Heart left ventricle (tissue), 16 donors: ENCODE results near the gene CBL. TPM values are rescaled to one million over a fixed set of nuclear protein-coding genes. Genes with fewer than 3 reads are reported as not detected.
A peak's percentile ranks its signal among the peaks of the same experiment; 100 is the strongest.

Experiments
- ATAC-seq, 4 donors: fragments of 200-7000 bp; cut with Tn5 transposase; one replicate each; pipeline ENCODE4 v1.9.1; 2020 to 2022; ENCODE audit warnings: moderate library complexity in 4 of 4, mild to moderate bottlenecking in 3 of 4, moderate number of reproducible peaks in 1 of 4
- DNase-seq, 5 donors: peaks; one replicate each; pipeline ENCODE4 v3.0.0-alpha.2; 2020
- H3K27ac ChIP-seq, 12 donors: fragments of 200-600 bp; sonication (generic) in 4 of 12; one replicate each; pipeline versions ENCODE4 v1.5.0 to v1.8.0; 2016 to 2022; ENCODE audit warnings: mild to moderate bottlenecking in 2 of 12
- H3K27me3 ChIP-seq, 9 donors: fragments of 200-600 bp; sonication (generic) in 2 of 9; one replicate each; pipeline versions ENCODE4 v1.5.1 to v1.8.0; 2016 to 2022; ENCODE audit warnings: mild to moderate bottlenecking in 3 of 9
- H3K36me3 ChIP-seq, 9 donors: fragments of 200-600 bp; sonication (generic) in 2 of 9; one replicate each; pipeline versions ENCODE4 v1.5.0 to v1.8.0; 2018 to 2022; ENCODE audit warnings: mild to moderate bottlenecking in 2 of 9
- H3K4me1 ChIP-seq, 12 donors: fragments of 200-600 bp; sonication (generic) in 4 of 12; one replicate each; pipeline versions ENCODE4 v1.5.0 to v1.8.0; 2016 to 2022; ENCODE audit warnings: mild to moderate bottlenecking in 3 of 12
- H3K4me3 ChIP-seq, 12 donors: fragments of 200-600 bp; sonication (generic) in 4 of 12; one replicate each; pipeline versions ENCODE4 v1.5.0 to v1.8.0; 2017 to 2022; ENCODE audit warnings: mild to moderate bottlenecking in 9 of 12, moderate library complexity in 4 of 12
- H3K9me3 ChIP-seq, 12 donors: fragments of 200-600 bp; sonication (generic) in 4 of 12; one replicate each; pipeline versions ENCODE4 v1.5.0 to v1.8.0; 2016 to 2022; ENCODE audit warnings: mild to moderate bottlenecking in 1 of 12
- POLR2A ChIP-seq, 2 donors: fragments of 450-650 bp; IDR thresholded peaks; one replicate each; pipeline ENCODE4 v1.6.1; 2017; ENCODE audit warnings: antibody characterized with exemption in 2 of 2, mild to moderate bottlenecking in 2 of 2, moderate library complexity in 2 of 2
- WGBS, 4 donors: extraction: QIAGEN DNeasy Blood & Tissue Kit in 2 of 4; methylation state at CpG; one replicate each; pipeline versions ENCODE4 v1.1.5 to v1.1.7; 2013 to 2018; 5-methylcytosine and 5-hydroxymethylcytosine counted together
- intact Hi-C, 10 donors: fragments of 100-400 bp; cut with DNase I; formaldehyde crosslinking; loops; one replicate each; pipeline versions ENCODE4 v1.11.1 to v1.14.2; 2022
- microRNA-seq, 4 donors: library from miRNA; unstranded; fragments of <30 nt; microRNA quantifications; one replicate each; pipeline versions ENCODE4 to v1.2.0, GENCODE V29; 2017 to 2020
- polyA plus RNA-seq, 2 donors: library from polyadenylated mRNA; stranded (reverse); fragments of 200-250 nt; gene quantifications; one replicate each; pipeline ENCODE4 v1.2.3, GENCODE V29; 2013
- total RNA-seq, 9 donors: library from RNA; depleted of rRNA in 2 of 9; stranded (reverse); fragments of >200 nt in 2 of 9; fragmentation: NEBNext Ultra II Directional in 3 of 9; extraction: Animal tissue kit (Norgen Biotek cat#: 25700) in 3 of 9; gene quantifications; one replicate each; pipeline versions ENCODE4 v1.1.0 to v1.2.4, GENCODE V29; 2016 to 2023
- TF ChIP-seq, protein P1 (sequence below), 12 donors: fragments of 200-600 bp; sonication (generic) in 4 of 12; IDR thresholded peaks; one replicate each; pipeline versions ENCODE4 v1.5.0 to v1.8.0; 2018 to 2022; ENCODE audit warnings: antibody characterized with exemption in 12 of 12, mild to moderate bottlenecking in 5 of 12
- donor health status: ischemic (EF 13 %, LVEDD 7.1; RV severe dilation, severe dysfunction).
- donor health status: healthy with polysubstance abuse.
- donor health status: DM: no; HTN: yes; CAD: no.
- donor health status: DM: no; HTN: no; CAD: no.
- donor health status: ischemic (EF 25% LVEDD 6.9; RV normal size, moderate dysfunction).
- donor health status: ischemic (EF 25% LVEDD 5.7; RV mildly dilated, moderate dysfunction).
- donor health status: healthy.
- donor health status: DM: yes; HTN: yes; CAD: no.
- donor health status: ischemic (EF 35%, LVEDD 5.7; RV mildly dilated, moderate dysfunction).
- donor health status: nonischemic (EF 11% LVEDD 7.7; RV severe dilation, severe dysfunction).
- donor health status: DM: yes; HTN: yes; CAD: no.
- donor health status: PGD.
- donor health status: ischemic (EF 29% LVEDD 5.4; RV normal size, mild dysfunction).
- donor health status: nonischemic (EF 23%, LVEDD 6.1; RV moderate dilation, normal function).

CBL gene
- total and polyA plus RNA-seq, 11 donors = 3.1 to 20.4 (median 7.4) TPM

DNA sequence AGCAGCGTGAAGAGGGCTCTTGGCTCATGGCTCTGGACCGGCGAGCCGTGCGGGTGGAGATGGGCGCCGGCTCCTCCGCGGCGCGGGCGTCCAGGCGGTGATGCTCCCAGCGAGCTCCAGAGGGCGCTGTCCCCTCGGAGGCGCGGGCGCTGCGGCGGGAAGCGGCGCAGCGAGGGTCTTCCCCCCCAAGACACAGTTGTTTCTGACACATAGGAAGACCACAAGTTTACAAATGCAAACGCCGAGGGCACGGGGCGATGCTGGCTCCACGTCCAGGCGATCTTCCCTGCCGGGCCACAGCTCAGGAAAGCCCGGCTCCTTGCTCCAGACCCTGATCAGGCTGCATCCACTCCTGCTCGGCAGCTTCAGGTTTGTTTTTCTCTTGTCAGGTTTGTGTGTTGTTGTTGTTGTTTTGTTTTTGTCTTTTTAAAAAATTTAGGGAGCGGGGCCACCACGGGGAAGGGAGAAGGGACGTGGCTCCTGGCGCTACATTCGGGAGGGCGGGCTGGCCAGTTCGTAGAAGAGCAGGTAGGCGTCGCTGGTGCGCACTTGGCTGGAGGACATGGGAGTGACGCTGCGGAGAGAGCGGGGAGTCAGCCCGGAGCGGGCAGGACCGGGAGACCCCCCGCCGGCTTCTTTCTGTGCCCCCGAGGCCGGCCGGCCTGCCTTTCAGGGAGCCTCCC lies 150.4 kb downstream of the CBL start:
- 1 to 2% (median 1%) methylated on average over 54 of the region's 54 CpGs for WGBS, 4 donors
- intact Hi-C loops = loop anchor here (1.0 to 10.0 kb wide), 9 partner anchors 16 to 121 kb away; partner anchors contain the start of gene USP2 (in 1 of the 10)

DNA sequence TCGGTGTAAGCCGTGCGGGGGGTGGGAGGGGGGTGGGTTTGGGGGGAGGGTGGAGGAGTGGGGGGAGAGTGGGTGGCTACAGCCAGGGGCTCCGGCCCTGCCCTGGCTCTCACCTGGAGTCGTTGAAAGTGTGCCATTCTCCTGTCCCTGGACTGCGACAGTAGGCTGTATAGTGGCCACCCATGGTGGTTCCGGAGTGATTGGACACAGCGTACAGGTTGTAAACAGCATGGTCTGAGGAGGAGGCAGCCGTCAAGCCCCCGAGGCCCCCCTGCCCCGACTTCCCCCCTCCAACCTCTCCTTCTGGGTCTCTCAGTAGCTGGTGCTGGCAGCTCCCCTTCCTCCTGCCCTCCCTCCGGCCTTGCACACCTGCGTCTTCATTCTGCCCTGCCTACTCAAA lies 150.9 kb downstream of the CBL start:
- Histone ChIP-seq H3K9me3 (no peaks in the 10 kb centered on the region), H3K36me3 (peaks cover 0 to 50% (median 23%) of the 10 kb centered on the region in 9 donors), H3K27ac (peak overlapping the region in 10 of 12 donors; percentile 22 to 99 (median 76)), H3K27me3 (peaks cover 0 to 11% (median 0%) of the 10 kb centered on the region in 9 donors), H3K4me1 (peaks cover 3 to 75% (median 39%) of the 10 kb centered on the region in 12 donors), H3K4me3 (peak overlapping the region in 11 of 12 donors; percentile 40 to 73 (median 60))
- ATAC-seq (peak in 1 of 4 donors; percentile 1), DNase-seq (peak in 1 of 5 donors; percentile 28)
- intact Hi-C loops = loop anchor here in 9 of 10 donors (2.0 to 10.0 kb wide), 7 partner anchors 16 to 120 kb away; partner anchors contain the start of gene USP2 (in 1 of the 9)
- no peak for TF ChIP-seq POLR2A (IDR thresholded peaks at IDR 0.05)
- TF ChIP-seq, protein P1, sequence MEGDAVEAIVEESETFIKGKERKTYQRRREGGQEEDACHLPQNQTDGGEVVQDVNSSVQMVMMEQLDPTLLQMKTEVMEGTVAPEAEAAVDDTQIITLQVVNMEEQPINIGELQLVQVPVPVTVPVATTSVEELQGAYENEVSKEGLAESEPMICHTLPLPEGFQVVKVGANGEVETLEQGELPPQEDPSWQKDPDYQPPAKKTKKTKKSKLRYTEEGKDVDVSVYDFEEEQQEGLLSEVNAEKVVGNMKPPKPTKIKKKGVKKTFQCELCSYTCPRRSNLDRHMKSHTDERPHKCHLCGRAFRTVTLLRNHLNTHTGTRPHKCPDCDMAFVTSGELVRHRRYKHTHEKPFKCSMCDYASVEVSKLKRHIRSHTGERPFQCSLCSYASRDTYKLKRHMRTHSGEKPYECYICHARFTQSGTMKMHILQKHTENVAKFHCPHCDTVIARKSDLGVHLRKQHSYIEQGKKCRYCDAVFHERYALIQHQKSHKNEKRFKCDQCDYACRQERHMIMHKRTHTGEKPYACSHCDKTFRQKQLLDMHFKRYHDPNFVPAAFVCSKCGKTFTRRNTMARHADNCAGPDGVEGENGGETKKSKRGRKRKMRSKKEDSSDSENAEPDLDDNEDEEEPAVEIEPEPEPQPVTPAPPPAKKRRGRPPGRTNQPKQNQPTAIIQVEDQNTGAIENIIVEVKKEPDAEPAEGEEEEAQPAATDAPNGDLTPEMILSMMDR (IDR thresholded peaks at IDR 0.05) = no peak
- 21 to 31% (median 26%) methylated on average over 9 to 13 of the region's 13 CpGs for WGBS, 4 donors

More for the DNA sequence above, 150.4 kb downstream of the CBL start:
- H3K27me3 ChIP-seq = peaks cover 0 to 11% (median 0%) of the 10 kb centered on the region in 9 donors
- H3K36me3 ChIP-seq = peaks cover 0 to 50% (median 23%) of the 10 kb centered on the region in 9 donors
- peak; percentile 35 to 71 (median 68) for ATAC-seq
- peak overlapping the region in 11 of 12 donors; percentile 40 to 73 (median 60) for H3K4me3 ChIP-seq
- H3K27ac ChIP-seq = peak overlapping the region; percentile 22 to 99 (median 74)
- no peaks in the 10 kb centered on the region for H3K9me3 ChIP-seq
- TF ChIP-seq, protein P1 (IDR thresholded peaks at IDR 0.05) = peak; percentile 76 to 95 (median 90)
- peak in 1 of 2 donors; percentile 25 for TF ChIP-seq POLR2A (IDR thresholded peaks at IDR 0.05)
- peak; percentile 84 to 91 (median 85) for DNase-seq
- H3K4me1 ChIP-seq = peaks cover 3 to 73% (median 39%) of the 10 kb centered on the region in 12 donors

Small RNA genes lying within 50 kb of the gene (microRNA-seq; reads per million reads assigned to microRNA genes)
- 0 to 0.77 (median 0.41) reads per million in 4 donors for gene MIR6756

Other genes with a start within 250 kb of the CBL start
- not detected for gene FOXR1, start 234.6 kb upstream of the CBL start, total RNA-seq
- not detected for gene FOXR1, start 234.6 kb upstream of the CBL start, polyA plus RNA-seq
- gene CENATAC, start 208.2 kb upstream of the CBL start, total RNA-seq = 10 to 100 TPM in 6 of 9 donors, 1 to 10 TPM in 3; 7.9 to 15.8 (median 11.7) TPM
- 10 to 100 TPM in 1 of 2 donors, 1 to 10 TPM in 1; 9.5 to 27.3 TPM for gene CENATAC, start 208.2 kb upstream of the CBL start, polyA plus RNA-seq
- gene RPS25, start 188.0 kb upstream of the CBL start, total RNA-seq = 1,000 to 10,000 TPM in 2 of 9 donors, 100 to 1,000 TPM in 7; 719 to 1,307 (median 821) TPM
- 1,000 to 10,000 TPM; 1,773 to 1,882 TPM for gene RPS25, start 188.0 kb upstream of the CBL start, polyA plus RNA-seq
- gene TRAPPC4, start 187.6 kb upstream of the CBL start, total RNA-seq = 10 to 100 TPM; 31.9 to 57.1 (median 44.4) TPM
- 10 to 100 TPM; 21.5 to 74.8 TPM for gene TRAPPC4, start 187.6 kb upstream of the CBL start, polyA plus RNA-seq
- 10 to 100 TPM in 3 of 9 donors, 1 to 10 TPM in 6; 4.5 to 18.5 (median 7.7) TPM for gene SLC37A4, start 175.5 kb upstream of the CBL start, total RNA-seq
- gene SLC37A4, start 175.5 kb upstream of the CBL start, polyA plus RNA-seq = 10 to 100 TPM in 1 of 2 donors, 1 to 10 TPM in 1; 7.4 to 10.1 TPM
- gene HYOU1, start 149.1 kb upstream of the CBL start, total RNA-seq = 100 to 1,000 TPM in 1 of 9 donors, 10 to 100 TPM in 8; 45.9 to 104 (median 68.6) TPM
- gene HYOU1, start 149.1 kb upstream of the CBL start, polyA plus RNA-seq = 100 to 1,000 TPM in 1 of 2 donors, 10 to 100 TPM in 1; 34.7 to 260 TPM
- 10 to 100 TPM; 18.7 to 33.3 (median 21.5) TPM for gene VPS11, start 138.5 kb upstream of the CBL start, total RNA-seq
- 10 to 100 TPM; 21.7 to 27.1 TPM for gene VPS11, start 138.5 kb upstream of the CBL start, polyA plus RNA-seq
- 10 to 100 TPM in 8 of 9 donors, 1 to 10 TPM in 1; 8.1 to 24.1 (median 16.6) TPM for gene HMBS, start 121.5 kb upstream of the CBL start, total RNA-seq
- 10 to 100 TPM; 28.8 to 34.0 TPM for gene HMBS, start 121.5 kb upstream of the CBL start, polyA plus RNA-seq
- gene DPAGT1, start 104.5 kb upstream of the CBL start, total RNA-seq = 10 to 100 TPM; 11.2 to 32.4 (median 16.5) TPM
- gene DPAGT1, start 104.5 kb upstream of the CBL start, polyA plus RNA-seq = 10 to 100 TPM; 13.4 to 32.9 TPM
- 10 to 100 TPM in 5 of 9 donors, 1 to 10 TPM in 4; 7.1 to 18.3 (median 11.2) TPM for gene C2CD2L, start 99.0 kb upstream of the CBL start, total RNA-seq
- 10 to 100 TPM in 1 of 2 donors, 1 to 10 TPM in 1; 6.6 to 17.7 TPM for gene C2CD2L, start 99.0 kb upstream of the CBL start, polyA plus RNA-seq
- gene HINFP, start 84.8 kb upstream of the CBL start, total RNA-seq = 10 to 100 TPM in 7 of 9 donors, 1 to 10 TPM in 2; 9.4 to 16.3 (median 12.8) TPM
- gene HINFP, start 84.8 kb upstream of the CBL start, polyA plus RNA-seq = 10 to 100 TPM; 10.8 to 12.9 TPM
- gene ABCG4, start 57.3 kb upstream of the CBL start, total RNA-seq = 1 to 10 TPM in 4 of 9 donors, under 1 TPM in 5; 0.38 to 2.1 (median 0.98) TPM
- gene ABCG4, start 57.3 kb upstream of the CBL start, polyA plus RNA-seq = 1 to 10 TPM in 1 of 2 donors, under 1 TPM in 1; 0.25 to 1.1 TPM
- 10 to 100 TPM; 19.7 to 47.0 (median 30.7) TPM for gene NLRX1, start 37.6 kb upstream of the CBL start, total RNA-seq
- gene NLRX1, start 37.6 kb upstream of the CBL start, polyA plus RNA-seq = 10 to 100 TPM; 10.6 to 13.7 TPM
- 1 to 10 TPM in 1 of 9 donors, not detected in 8; 3.7 TPM for gene NHERF4, start 20.9 kb upstream of the CBL start, total RNA-seq
- gene NHERF4, start 20.9 kb upstream of the CBL start, polyA plus RNA-seq = not detected
- 100 to 1,000 TPM in 6 of 9 donors, 10 to 100 TPM in 3; 46.7 to 380 (median 110) TPM for gene MCAM, start 110.8 kb downstream of the CBL start, total RNA-seq
- gene MCAM, start 110.8 kb downstream of the CBL start, polyA plus RNA-seq = 100 to 1,000 TPM in 1 of 2 donors, 10 to 100 TPM in 1; 31.9 to 108 TPM
- 10 to 100 TPM in 8 of 9 donors, 1 to 10 TPM in 1; 8.1 to 22.4 (median 11.8) TPM for gene RNF26, start 128.2 kb downstream of the CBL start, total RNA-seq
- 10 to 100 TPM in 1 of 2 donors, 1 to 10 TPM in 1; 6.2 to 17.6 TPM for gene RNF26, start 128.2 kb downstream of the CBL start, polyA plus RNA-seq
- 10 to 100 TPM; 12.9 to 47.1 (median 19.8) TPM for gene C1QTNF5, start 134.5 kb downstream of the CBL start, total RNA-seq
- gene C1QTNF5, start 134.5 kb downstream of the CBL start, polyA plus RNA-seq = 10 to 100 TPM; 20.0 to 23.9 TPM
- gene MFRP, start 140.4 kb downstream of the CBL start, total RNA-seq = not detected
- under 1 TPM in 1 of 2 donors, not detected in 1; 0.04 TPM for gene MFRP, start 140.4 kb downstream of the CBL start, polyA plus RNA-seq
- 100 to 1,000 TPM in 7 of 9 donors, 10 to 100 TPM in 2; 53.7 to 138 (median 108) TPM for gene USP2, start 175.4 kb downstream of the CBL start, total RNA-seq
- gene USP2, start 175.4 kb downstream of the CBL start, polyA plus RNA-seq = 10 to 100 TPM; 62.3 to 79.9 TPM
- 10 to 100 TPM in 2 of 9 donors, 1 to 10 TPM in 6, not detected in 1; 1.1 to 57.8 (median 5.8) TPM for gene THY1, start 216.8 kb downstream of the CBL start, total RNA-seq
- gene THY1, start 216.8 kb downstream of the CBL start, polyA plus RNA-seq = 10 to 100 TPM in 1 of 2 donors, under 1 TPM in 1; 0.80 to 16.7 TPM